A549 (cell line): ENCODE measurements around the gene TLR5.

ENCODE experiments used
- POLR2A ChIP-seq: IDR thresholded peaks from 2 replicates; pipeline ENCODE4 v1.6.1; 2012; ENCODE audit warnings: mild to moderate bottlenecking, low read length
- ZSCAN20 ChIP-seq: fragments of 250-450 bp; sonication (Bioruptor Pico); IDR thresholded peaks from 2 replicates; pipeline ENCODE4 v1.8.0; 2022; ENCODE audit warnings: mild to moderate bottlenecking, moderate library complexity

DNA sequence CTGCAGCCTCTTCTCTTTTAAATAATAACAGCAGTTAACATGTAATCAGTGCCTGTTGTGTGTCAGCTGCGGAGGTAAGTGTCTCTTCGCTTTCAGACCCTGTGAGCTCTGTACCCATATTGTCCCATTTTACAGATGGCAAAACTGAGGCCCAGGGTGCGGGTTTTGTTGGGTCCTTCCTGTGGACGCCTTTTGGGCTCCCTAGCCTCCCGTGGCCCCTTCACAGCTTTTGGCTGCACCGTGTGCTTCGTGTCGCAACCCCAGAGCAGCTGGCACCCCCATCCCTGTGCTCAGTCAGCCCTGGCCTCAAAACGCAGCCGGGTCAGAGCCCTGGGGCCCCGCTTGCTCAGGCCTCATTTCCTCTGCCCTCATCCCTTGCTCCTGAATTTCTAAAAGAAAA is 53.8 kb downstream of the TLR5 start:
- TF ChIP-seq POLR2A (no peak), ZSCAN20 (CRISPR knock-in tag) (no peak)
